ENCODE measurements around the gene PRMT2. TPM values are rescaled to one million over a fixed set of nuclear protein-coding genes. Genes with fewer than 3 reads are reported as not detected.

The PRMT2 gene
- total RNA-seq, 1 experiment from 2014 or later: 83.0 TPM

GRCh38 chr21:46641656-46642055 is 6.2 kb downstream of the PRMT2 start:
- no peak for DNase-seq (ENCODE audit: low read depth)

DNA sequence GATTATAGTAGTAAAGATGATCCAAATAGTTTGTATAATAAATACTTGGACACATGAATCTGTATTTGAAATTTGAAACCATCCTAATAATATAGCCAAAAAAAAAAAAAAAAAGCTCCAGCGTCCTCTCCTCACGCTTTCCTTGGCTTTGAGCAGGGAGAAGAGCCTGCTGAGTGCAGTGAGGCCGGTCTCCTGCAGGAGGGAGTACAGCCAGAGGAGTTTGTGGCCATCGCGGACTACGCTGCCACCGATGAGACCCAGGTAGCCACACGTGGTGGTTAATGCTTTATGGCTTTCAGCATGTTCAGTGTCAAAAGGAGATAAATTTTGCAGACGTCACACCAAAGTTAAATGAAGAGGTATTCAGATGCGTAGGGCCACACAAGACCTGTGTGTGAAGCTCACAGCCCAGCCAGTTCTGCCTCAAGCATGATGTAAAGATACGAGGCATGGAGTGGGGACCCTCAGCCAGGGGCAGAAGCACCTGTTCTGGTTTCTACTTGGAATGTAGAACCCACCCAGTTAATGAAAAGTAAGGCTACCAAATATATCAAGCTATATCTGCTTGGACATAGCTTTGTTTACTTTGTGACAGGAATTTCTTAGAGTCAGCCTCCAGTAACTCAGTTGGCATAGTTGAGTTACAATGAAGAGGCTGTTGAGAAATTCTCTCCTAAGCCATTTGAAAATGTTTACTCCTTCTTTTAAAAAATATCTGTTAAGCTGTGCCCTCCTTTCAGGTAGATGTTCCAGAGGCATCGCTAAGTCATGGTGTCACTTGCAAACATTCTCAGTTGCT is 8.1 kb downstream of the PRMT2 start:
- DNase-seq (ENCODE audit: low read depth): no peak

DNA sequence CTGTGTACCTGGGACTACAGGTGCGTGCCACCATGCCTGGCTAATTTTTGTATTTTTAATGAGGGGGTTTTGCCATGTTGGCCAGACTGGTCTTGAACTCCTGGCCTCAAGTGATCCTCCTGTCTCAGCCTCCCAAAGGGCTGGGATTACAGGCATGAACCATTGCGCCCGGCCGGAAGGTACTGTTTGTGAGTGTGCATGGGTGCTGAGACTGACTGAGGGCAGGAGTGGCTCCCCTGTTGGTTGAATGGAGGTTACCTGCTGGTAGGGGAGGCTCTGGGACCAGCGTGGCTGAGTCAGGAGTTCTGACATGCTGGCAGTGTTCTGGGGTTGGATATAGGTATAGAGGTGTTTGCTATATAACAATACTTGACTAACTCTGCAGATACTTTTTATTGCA is 10.4 kb downstream of the PRMT2 start:
- DNase-seq (ENCODE audit: low read depth): no peak

GRCh38 chr21:46646541-46647154 is 11.2 kb downstream of the PRMT2 start:
- DNase-seq (ENCODE audit: low read depth): no peak

DNA sequence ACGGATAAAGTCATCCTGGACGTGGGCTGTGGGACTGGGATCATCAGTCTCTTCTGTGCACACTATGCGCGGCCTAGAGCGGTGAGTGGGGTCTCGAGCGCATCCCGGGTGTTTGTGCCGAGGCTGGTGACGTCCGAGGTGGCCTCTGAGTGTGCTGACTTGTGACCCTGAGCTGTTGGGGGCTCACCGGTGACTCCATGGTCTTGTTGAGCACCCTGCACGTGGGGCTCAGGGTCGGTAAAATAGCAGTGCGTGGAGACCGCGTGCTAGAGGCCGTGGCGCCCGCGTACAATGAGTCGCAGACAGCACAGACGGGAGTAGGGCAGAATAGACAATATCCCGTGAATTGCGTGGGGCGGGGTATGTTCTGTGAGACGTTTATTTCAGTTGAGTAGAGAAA is 13.1 kb downstream of the PRMT2 start:
- no peak for DNase-seq (ENCODE audit: low read depth)

DNA sequence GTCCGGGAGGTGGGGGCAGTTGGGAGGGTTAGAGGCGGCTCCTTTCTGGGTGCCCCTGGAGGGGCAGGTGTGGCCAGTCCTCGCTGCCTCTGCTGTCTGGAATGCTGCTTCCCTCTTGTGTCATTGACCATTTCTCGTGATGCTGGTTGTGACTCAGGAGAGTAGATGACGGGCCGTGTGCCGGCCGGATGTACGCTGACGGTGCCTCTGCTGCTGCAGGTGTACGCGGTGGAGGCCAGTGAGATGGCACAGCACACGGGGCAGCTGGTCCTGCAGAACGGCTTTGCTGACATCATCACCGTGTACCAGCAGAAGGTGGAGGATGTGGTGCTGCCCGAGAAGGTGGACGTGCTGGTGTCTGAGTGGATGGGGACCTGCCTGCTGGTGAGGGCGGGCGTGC is 13.9 kb downstream of the PRMT2 start:
- no peak for DNase-seq (ENCODE audit: low read depth)

- no peak for DNase-seq (ENCODE audit: low read depth)
These were observed 15.1 kb downstream of the PRMT2 start for GRCh38 chr21:46650476-46651098.

GRCh38 chr21:46651121-46651520 is 15.6 kb downstream of the PRMT2 start:
- DNase-seq (ENCODE audit: low read depth): no peak

DNA sequence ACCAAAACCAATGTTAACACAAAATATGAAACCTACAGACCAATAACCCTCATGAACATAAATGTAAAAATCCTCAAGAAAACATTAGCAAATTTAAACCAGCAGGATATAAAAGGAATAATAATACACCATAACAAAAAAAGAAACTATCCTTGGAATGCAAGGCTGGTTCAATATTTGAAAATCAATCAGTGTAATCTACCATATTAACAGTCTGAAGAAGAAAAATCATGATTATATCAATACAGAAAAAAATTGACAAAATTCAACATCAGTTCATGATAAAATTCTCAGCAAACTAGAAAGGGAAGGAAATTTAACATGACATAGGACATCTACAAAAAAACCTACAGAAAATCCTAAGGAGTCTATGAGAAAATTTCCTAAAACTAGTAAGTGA is 19.8 kb downstream of the PRMT2 start:
- no peak for DNase-seq (ENCODE audit: low read depth)

DNA sequence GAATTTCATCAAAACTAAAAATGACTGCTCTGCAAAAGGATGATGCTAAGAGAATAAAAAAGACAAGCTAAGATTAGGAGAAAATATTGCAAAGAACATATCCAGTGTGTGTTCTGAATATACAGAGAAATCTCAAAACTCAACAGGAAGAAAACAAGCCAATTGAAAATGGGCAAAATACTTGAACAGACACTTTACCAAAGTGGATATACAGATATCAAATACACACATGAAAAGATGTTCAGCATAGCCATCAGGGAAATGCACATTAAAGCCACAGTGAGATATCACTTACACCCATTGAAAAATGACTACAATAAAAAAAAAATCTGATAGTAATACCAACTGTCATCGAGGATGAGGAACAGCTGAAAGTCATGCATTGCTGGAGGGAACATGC is 21.3 kb downstream of the PRMT2 start:
- DNase-seq (ENCODE audit: low read depth): no peak

- no peak for DNase-seq (ENCODE audit: low read depth)
These were observed 25.0 kb downstream of the PRMT2 start for GRCh38 chr21:46660505-46660904.

- DNase-seq (ENCODE audit: low read depth): no peak
These were observed 25.7 kb downstream of the PRMT2 start for GRCh38 chr21:46661211-46661625.

GRCh38 chr21:46661642-46662366 is 26.3 kb downstream of the PRMT2 start:
- DNase-seq (ENCODE audit: low read depth): no peak

DNA sequence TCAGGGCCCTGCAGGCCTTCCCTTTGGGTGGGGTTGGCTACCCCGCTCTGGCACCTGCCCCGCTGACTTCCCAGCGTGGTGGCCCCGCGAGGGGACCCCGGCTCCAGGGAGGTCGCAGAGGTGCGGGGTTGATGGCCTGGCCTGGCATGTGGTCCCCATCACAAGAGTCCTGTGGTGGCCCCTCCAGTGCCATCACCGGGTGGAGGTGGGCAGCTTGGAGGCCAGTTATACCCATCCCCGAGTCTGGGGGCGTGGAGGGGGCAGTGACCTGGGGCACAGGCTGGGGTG is 26.8 kb downstream of the PRMT2 start:
- DNase-seq (ENCODE audit: low read depth): no peak

DNA sequence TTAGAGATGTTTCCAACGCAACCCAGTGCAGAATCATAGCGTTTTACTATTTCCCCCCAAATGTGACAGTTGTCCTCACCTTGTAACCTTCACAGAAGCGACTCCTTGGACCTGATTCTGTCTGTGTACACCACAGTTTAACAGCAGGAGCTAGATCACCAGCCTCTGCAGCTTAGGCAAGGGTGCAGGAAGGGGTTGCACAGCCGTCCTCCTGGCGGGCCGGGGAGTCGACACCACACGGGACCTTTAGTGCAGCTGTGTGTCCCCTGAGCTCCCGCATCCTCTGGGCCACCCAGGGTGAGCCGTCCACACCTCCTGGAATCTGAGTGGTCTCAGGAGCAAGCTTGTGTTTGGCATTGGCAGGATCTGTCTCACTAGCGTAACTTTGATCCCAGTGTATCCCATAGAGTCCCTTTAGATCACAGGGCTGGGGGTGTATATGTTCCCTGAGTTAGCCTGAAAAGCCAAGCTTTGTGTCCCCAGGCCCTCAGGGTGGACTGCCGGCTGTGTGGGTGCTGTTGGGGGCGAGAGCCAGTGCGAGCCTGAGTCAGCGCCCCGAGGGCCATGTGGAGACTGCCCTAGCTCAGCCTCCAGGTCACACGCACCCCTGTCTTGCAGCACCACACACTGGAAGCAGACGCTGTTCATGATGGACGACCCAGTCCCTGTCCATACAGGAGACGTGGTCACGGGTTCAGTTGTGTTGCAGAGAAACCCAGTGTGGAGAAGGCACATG is 27.5 kb downstream of the PRMT2 start:
- DNase-seq (ENCODE audit: low read depth): peak; percentile 43

DNA sequence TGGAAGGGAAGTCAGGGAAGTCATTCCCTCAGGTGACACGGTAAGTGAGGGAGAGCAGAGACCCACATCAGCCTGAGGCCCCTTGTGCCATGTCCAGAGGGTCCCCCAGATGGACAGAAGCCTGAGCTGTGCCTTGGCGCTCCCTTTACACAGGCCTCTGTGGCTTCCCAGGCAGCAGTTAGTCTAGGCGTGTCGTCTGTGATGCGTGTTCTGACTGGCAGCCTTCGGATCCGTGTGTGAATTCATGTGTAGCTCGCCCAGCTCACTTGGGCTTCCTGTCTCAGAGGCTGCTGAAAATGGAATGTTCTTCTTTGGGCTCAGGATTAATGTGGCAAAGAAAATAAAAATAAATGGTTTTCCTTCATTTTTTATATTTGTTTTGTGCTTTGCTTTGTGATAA is 28.3 kb downstream of the PRMT2 start:
- no peak for DNase-seq (ENCODE audit: low read depth)

GRCh38 chr21:46664316-46664995 is 29.0 kb downstream of the PRMT2 start:
- DNase-seq (ENCODE audit: low read depth): no peak

GRCh38 chr21:46665566-46665965 is 30.1 kb downstream of the PRMT2 start:
- DNase-seq (ENCODE audit: low read depth): no peak

DNA sequence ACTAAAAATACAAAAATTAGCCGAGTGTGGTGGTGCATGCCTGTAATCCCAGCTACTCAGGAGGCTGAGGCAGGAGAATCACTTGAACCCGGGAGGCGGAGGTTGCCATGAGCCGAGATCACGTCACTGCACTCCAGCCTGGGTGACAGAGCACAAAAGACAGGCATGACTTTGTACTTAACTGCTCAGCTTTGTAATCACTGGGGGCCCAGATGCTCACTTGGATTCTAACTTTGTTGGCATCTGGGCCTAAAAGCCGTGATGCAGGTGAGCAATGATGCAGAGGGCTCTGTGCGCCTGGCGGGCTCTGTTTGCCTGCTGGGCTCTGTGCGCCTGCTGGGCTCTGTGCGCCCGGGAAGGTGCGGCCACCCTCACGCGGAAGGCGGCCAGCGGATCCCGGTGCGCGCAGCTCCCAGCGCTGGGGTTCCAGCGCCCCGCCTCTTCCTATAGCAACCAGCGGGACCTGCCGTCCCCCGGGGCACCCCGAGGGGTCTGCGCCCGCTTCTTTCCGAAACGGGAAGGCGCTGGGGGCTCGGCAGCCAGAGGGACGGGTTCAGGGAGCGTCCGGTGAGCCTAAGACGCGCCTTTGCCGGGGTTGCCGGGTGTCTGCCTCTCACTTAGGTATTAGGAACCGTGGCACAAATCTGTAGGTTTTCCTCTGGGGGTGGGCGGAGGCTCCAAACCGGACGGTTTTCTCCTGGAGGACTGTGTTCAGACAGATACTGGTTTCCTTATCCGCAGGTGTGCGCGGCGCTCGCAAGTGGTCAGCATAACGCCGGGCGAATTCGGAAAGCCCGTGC is 31.7 kb downstream of the PRMT2 start:
- peak; percentile 19 for DNase-seq (ENCODE audit: low read depth)

GRCh38 chr21:46667741-46668380 is 32.4 kb downstream of the PRMT2 start:
- DNase-seq (ENCODE audit: low read depth): peak; percentile 43
